ENCODE results near the gene SLC48A1. TPM values are rescaled to one million over a fixed set of nuclear protein-coding genes. Genes with fewer than 3 reads are reported as not detected.

The SLC48A1 gene
- total and polyA plus RNA-seq, 3 donors from 2014 or later = 21.0 to 32.0 (median 25.5) TPM

DNA sequence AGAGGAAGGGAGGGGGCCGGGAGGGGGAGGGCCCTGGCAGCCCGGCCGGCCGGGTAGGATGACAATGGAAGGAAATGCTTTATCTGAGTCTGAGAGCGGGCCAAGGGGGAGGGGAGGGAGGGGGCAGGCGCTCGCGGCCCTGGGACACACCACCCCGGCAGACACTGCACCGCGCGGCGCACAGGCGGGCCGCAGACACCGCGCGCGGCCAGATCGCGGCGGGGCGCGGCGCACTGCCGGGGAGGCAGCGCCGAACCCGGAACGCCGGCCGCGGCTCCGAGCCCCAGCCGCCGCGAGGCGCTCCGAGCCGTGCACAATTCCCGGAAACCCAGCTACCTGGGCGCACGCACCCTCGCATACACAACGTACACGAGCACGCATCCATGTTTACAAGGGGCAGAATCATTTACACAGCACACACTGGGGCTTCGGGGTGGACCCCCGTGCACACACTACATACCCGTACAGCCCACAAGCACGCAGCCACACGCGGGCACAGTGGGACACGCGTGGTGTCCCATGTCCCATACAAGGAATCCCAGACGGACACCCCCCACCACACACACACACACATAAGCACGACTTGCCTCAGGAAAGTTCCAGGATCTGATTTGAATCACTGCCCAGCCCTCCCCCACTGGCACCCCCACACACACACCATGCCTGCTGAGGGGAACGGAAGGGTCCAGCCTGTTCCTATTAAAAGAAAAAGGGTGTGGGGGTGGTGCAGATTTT lies 47.0 kb downstream of the SLC48A1 start, which contains the start of gene HDAC7:
Gene HDAC7, minus strand, starts transcription at position 8 of the 735 bp plus-strand sequence. CDS start 118 bp downstream, outside the sequence.
- Histone ChIP-seq H3K36me3 (ENCODE audit: low read depth, missing control alignments) (no peaks in the 10 kb centered on the region), H3K27me3 (no peaks in the 10 kb centered on the region), H3K4me3 (peak within 1 kb of the TSS; percentile 72 to 78), H3K9me3 (no peaks in the 10 kb centered on the region), H3K4me1 (peaks cover 51% of the 10 kb centered on the region), H3K27ac (peak within 1 kb of the TSS; percentile 89 to 96)
- peak; percentile 89 for DNase-seq
- TF ChIP-seq, protein P1, sequence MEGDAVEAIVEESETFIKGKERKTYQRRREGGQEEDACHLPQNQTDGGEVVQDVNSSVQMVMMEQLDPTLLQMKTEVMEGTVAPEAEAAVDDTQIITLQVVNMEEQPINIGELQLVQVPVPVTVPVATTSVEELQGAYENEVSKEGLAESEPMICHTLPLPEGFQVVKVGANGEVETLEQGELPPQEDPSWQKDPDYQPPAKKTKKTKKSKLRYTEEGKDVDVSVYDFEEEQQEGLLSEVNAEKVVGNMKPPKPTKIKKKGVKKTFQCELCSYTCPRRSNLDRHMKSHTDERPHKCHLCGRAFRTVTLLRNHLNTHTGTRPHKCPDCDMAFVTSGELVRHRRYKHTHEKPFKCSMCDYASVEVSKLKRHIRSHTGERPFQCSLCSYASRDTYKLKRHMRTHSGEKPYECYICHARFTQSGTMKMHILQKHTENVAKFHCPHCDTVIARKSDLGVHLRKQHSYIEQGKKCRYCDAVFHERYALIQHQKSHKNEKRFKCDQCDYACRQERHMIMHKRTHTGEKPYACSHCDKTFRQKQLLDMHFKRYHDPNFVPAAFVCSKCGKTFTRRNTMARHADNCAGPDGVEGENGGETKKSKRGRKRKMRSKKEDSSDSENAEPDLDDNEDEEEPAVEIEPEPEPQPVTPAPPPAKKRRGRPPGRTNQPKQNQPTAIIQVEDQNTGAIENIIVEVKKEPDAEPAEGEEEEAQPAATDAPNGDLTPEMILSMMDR (IDR thresholded peaks at IDR 0.05) = no peak
- TF ChIP-seq POLR2A (IDR thresholded peaks at IDR 0.05) = no peak
- WGBS, 2 donors = 1 to 2% methylated on average over 20 to 58 of the region's 58 CpGs
- intact Hi-C loops (cut with DNase I; ENCODE audit: low total_unique reads) = no loop called here

DNA sequence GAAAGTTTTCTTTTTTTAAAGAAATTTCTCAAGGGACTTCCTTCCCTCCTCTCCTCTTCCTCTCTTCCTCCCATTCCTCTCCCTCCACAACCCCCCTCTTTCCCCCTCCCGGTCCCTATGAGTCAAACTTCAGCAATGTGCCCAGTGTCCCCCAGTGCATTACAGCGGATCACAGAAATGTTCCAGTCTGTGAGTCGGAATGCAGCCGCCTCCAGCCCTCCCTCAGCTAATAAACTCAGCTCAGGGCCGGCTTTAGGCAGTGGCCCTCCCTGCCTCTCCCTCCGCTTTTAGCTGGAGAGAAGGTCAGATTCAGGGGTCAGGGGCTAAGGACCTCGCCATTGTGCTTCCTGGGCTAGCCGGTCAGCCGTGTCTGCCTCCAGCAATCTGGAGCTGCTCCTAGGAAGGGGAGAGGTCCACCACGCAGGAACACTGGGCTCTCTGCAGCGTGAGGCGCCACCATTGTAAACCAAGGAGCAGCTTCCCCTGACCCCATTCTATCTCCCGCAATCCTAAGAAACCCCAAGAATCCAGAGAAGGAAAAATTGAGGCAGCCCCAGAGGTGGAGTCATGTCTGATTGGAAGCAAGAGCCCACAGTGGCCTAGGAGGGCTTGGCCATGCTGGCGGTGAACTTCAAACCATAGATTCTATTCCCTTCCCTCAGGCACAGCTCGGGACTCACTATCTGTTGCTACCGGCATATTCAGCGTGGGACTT lies 47.8 kb downstream of the SLC48A1 start:
- H3K27me3 ChIP-seq = no peaks in the 10 kb centered on the region
- peak; percentile 88 for DNase-seq
- TF ChIP-seq, protein P1 (IDR thresholded peaks at IDR 0.05) = no peak
- no peak for TF ChIP-seq POLR2A (IDR thresholded peaks at IDR 0.05)
- no peaks in the 10 kb centered on the region for H3K36me3 ChIP-seq (ENCODE audit: low read depth, missing control alignments)
- intact Hi-C loops (cut with DNase I; ENCODE audit: low total_unique reads) = no loop called here
- H3K27ac ChIP-seq = peak overlapping the region; percentile 60 to 96
- no peaks in the 10 kb centered on the region for H3K9me3 ChIP-seq
- peak overlapping the region; percentile 72 to 78 for H3K4me3 ChIP-seq
- H3K4me1 ChIP-seq = peaks cover 55% of the 10 kb centered on the region
- 7 to 22% methylated on average over 11 to 17 of the region's 17 CpGs for WGBS, 2 donors

DNA sequence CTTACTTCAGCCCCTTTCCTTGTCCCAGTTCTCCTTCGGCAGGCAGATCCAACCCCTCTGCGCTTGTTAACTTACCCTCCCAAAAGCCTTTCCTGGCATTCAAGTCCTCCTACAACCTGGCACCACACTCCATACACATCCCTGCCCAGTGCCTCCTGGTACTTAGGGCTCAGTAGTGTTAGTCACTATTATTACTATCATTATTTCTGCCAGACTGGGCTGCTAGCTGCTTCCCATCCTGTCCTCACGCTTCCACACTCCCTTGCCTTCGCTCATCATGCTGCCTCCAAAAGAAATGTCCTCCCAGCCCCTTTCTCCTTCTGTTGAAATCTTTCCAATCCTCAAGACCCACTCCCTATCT lies 48.3 kb downstream of the SLC48A1 start:
- intact Hi-C loops (cut with DNase I; ENCODE audit: low total_unique reads) = no loop called here
- no peaks in the 10 kb centered on the region for H3K36me3 ChIP-seq (ENCODE audit: low read depth, missing control alignments)
- 58 to 71% methylated on average over 4 of the region's 4 CpGs for WGBS, 2 donors
- DNase-seq = no peak
- H3K4me1 ChIP-seq = peaks cover 58% of the 10 kb centered on the region
- H3K4me3 ChIP-seq = no peak overlapping the region
- peak overlapping the region; percentile 60 to 96 for H3K27ac ChIP-seq
- no peaks in the 10 kb centered on the region for H3K9me3 ChIP-seq
- H3K27me3 ChIP-seq = no peaks in the 10 kb centered on the region
- TF ChIP-seq, protein P1 (IDR thresholded peaks at IDR 0.05) = no peak
- no peak for TF ChIP-seq POLR2A (IDR thresholded peaks at IDR 0.05)

DNA sequence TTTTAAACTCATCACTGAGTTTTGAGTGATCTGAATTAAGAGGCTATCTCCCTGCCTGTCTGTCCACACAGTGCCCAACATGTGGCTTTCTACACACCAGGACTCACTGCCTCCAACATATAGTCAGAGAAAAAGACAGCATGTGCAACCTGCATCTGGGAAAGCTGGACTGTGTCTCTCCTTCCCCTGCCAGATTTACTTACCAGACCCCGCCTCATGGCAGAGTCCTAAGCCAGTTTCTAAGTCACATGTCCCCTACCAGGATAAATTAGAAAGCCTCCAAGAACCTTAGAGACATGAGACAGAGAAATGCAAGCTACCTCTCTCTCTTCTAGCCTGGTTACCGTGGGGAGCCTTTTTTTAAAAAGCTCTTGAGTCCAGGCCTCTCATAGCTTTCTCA lies 49.4 kb downstream of the SLC48A1 start:
- intact Hi-C loops (cut with DNase I; ENCODE audit: low total_unique reads) = no loop called here
- TF ChIP-seq POLR2A (IDR thresholded peaks at IDR 0.05) = no peak
- TF ChIP-seq, protein P1 (IDR thresholded peaks at IDR 0.05) = no peak
- Histone ChIP-seq H3K27ac (peak overlapping the region; percentile 57 to 96), H3K9me3 (no peaks in the 10 kb centered on the region), H3K4me1 (peaks cover 51% of the 10 kb centered on the region), H3K27me3 (no peaks in the 10 kb centered on the region), H3K4me3 (no peak overlapping the region), H3K36me3 (ENCODE audit: low read depth, missing control alignments) (no peaks in the 10 kb centered on the region)
- 54 to 82% methylated on average over 1 to 2 of the region's 2 CpGs for WGBS, 2 donors
- DNase-seq = no peak
